Fibroblast of lung (primary cell): ENCODE results near the gene WWC2.

Source experiments
- EZH2 ChIP-seq: IDR thresholded peaks from 2 replicates; pipeline ENCODE4 v1.5.1; 2012; ENCODE audit warnings: low read length, control low read depth, mild to moderate bottlenecking; ENCODE audit errors: missing control alignments
- TF ChIP-seq, protein P1 (sequence below), 2 donors: IDR thresholded peaks in 1 of 2; conservative IDR thresholded peaks in 1 of 2; 1 replicate in 1 of 2; 2 replicates in 1 of 2; pipeline ENCODE4 v1.5.1; 2011 to 2012; ENCODE audit warnings: low read length in 2 of 2, control low read depth in 1 of 2, inconsistent platforms in 1 of 2, low read depth in 1 of 2, mild to moderate bottlenecking in 1 of 2

DNA sequence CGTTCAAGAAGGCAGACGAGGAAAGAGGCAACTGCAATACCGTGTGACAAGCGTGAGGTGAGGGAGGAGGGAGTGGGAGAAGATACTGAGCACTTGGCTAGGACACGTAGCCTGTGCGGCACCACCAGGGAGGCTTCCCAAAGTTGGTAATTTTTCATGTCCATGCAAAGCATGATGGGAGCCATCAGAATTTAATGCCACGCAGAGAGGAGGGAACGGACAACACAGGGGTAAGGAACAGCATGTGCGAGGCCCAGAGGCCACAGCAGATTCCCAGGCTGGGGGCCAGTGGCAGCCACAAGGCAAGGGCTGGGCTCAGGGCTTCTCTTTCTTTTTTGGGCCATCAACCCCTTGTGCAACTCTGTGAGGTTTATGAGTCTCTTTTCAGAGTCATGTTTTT, 234.1 kb downstream of the WWC2 start:
- TF ChIP-seq, protein P1, sequence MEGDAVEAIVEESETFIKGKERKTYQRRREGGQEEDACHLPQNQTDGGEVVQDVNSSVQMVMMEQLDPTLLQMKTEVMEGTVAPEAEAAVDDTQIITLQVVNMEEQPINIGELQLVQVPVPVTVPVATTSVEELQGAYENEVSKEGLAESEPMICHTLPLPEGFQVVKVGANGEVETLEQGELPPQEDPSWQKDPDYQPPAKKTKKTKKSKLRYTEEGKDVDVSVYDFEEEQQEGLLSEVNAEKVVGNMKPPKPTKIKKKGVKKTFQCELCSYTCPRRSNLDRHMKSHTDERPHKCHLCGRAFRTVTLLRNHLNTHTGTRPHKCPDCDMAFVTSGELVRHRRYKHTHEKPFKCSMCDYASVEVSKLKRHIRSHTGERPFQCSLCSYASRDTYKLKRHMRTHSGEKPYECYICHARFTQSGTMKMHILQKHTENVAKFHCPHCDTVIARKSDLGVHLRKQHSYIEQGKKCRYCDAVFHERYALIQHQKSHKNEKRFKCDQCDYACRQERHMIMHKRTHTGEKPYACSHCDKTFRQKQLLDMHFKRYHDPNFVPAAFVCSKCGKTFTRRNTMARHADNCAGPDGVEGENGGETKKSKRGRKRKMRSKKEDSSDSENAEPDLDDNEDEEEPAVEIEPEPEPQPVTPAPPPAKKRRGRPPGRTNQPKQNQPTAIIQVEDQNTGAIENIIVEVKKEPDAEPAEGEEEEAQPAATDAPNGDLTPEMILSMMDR (conservative IDR thresholded peaks at IDR 0.05 in 1 of 2, IDR thresholded peaks at IDR 0.05 in 1 of 2; ENCODE audit: low read depth in 1 of 2, low read length in 2 of 2): no peak
- TF ChIP-seq EZH2: no peak
